SU-DHL-6 (cell line): ENCODE results near the gene AGRP.
A peak's percentile ranks its signal among the peaks of the same experiment; 100 is the strongest.
"Not testable (repeated sequence)": the region's sequence is repeated elsewhere in the genome, so short reads cannot be mapped to it uniquely, and the experiment has no call there.

Experiments
- H2AFZ ChIP-seq: fragments of 200-600 bp; sonication (generic); 2 replicates; pipeline ENCODE4 v1.6.1; 2014; ENCODE audit warnings: low read depth, mild to moderate bottlenecking, moderate library complexity, mixed read lengths, antibody characterized with exemption, low read length; ENCODE audit not compliant: severe bottlenecking
- H3F3A ChIP-seq: fragments of 200-600 bp; shearing (Covaris generic); 2 replicates; pipeline ENCODE4 v1.6.0; 2016; ENCODE audit warnings: antibody characterized with exemption, mild to moderate bottlenecking; ENCODE audit not compliant: insufficient read depth
- H3K27ac ChIP-seq: fragments of 200-600 bp; sonication (generic); 2 replicates; pipeline ENCODE4 v1.5.1; 2016; ENCODE audit warnings: low read depth, mild to moderate bottlenecking, low read length, moderate library complexity, mixed read lengths
- H3K27me3 ChIP-seq: fragments of 200-600 bp; sonication (generic), shearing (Covaris generic); 2 replicates; pipeline ENCODE4 v1.6.0; 2014; ENCODE audit warnings: mild to moderate bottlenecking, low read length
- H3K36me3 ChIP-seq: fragments of 200-600 bp; sonication (generic); 2 replicates; pipeline ENCODE4 v1.6.1; 2014; ENCODE audit warnings: mild to moderate bottlenecking, low read length, mixed read lengths
- H3K4me2 ChIP-seq: fragments of 300-600, 200-600 bp; shearing (Covaris generic), sonication (generic); 2 replicates; pipeline ENCODE4 v1.6.0; 2014; ENCODE audit warnings: low read length, low read depth, mild to moderate bottlenecking; ENCODE audit not compliant: poor library complexity, severe bottlenecking
- H3K4me3 ChIP-seq: fragments of 200-600 bp; sonication (generic); 2 replicates; pipeline ENCODE4 v1.5.1; 2014; ENCODE audit warnings: antibody characterized with exemption, low read length, mild to moderate bottlenecking, mixed read lengths; ENCODE audit not compliant: insufficient read depth, poor library complexity, severe bottlenecking
- H3K79me2 ChIP-seq: fragments of 200-600 bp; sonication (generic); 2 replicates; pipeline ENCODE4 v1.6.1; 2014; ENCODE audit warnings: mild to moderate bottlenecking, low read length, moderate library complexity; ENCODE audit not compliant: insufficient read depth
- H3K9ac ChIP-seq: fragments of 200-600 bp; sonication (generic); 2 replicates; pipeline ENCODE4 v1.7.0; 2014; ENCODE audit warnings: mild to moderate bottlenecking, low read length
- H3K9me2 ChIP-seq: fragments of 200-600 bp; sonication (generic); replicated peaks from 2 replicates; pipeline ENCODE4 v1.6.1; 2014; ENCODE audit warnings: low read length; ENCODE audit not compliant: insufficient read depth
- H3K9me3 ChIP-seq: fragments of 200-600 bp; sonication (generic); 2 replicates; pipeline ENCODE4 v1.6.1; 2014; ENCODE audit warnings: low read length, mixed read lengths; ENCODE audit not compliant: insufficient read depth
- H4K20me1 ChIP-seq: fragments of 200-600 bp; sonication (generic); 2 replicates; pipeline ENCODE4 v1.6.1; 2014; ENCODE audit warnings: low read depth, mild to moderate bottlenecking, antibody characterized with exemption, low read length, moderate library complexity, mixed read lengths
- CTCF ChIP-seq: fragments of 200-600 bp; sonication (generic); IDR thresholded peaks from one replicate; pipeline ENCODE4 v1.5.1; 2017; ENCODE audit warnings: antibody characterized with exemption, mild to moderate bottlenecking, low read length, moderate library complexity; ENCODE audit not compliant: insufficient read depth, poor library complexity, severe bottlenecking
- EZH2phosphoT487 ChIP-seq: fragments of 200-600 bp; sonication (generic), shearing (Covaris generic); conservative IDR thresholded peaks from 2 replicates; pipeline ENCODE4 v1.6.1; 2018; ENCODE audit warnings: mild to moderate bottlenecking, antibody characterized with exemption, low read length, moderate library complexity, mixed read lengths

Gene AGRP

GRCh38 chr16:67499106-67499505, 15.8 kb upstream of the AGRP start:
- Histone ChIP-seq H3K27me3 (no peaks in the 10 kb centered on the region), H3K4me2 (no peak overlapping the region), H4K20me1 (no peaks in the 10 kb centered on the region), H3F3A (0 out of 2 replicates have a peak, but pooled peaks cover 2% of the 10 kb centered on the region), H3K79me2 (no peaks in the 10 kb centered on the region), H3K9ac (no peak overlapping the region), H3K9me3 (no peaks in the 10 kb centered on the region), H3K27ac (no peak overlapping the region), H2AFZ (no peak overlapping the region), H3K36me3 (no peaks in the 10 kb centered on the region), H3K9me2 (no peaks in the 10 kb centered on the region), H3K4me3 (no peak overlapping the region)
- TF ChIP-seq CTCF (no peak), EZH2phosphoT487 (no peak)

GRCh38 chr16:67490335-67491096, 7.2 kb upstream of the AGRP start:
- Histone ChIP-seq H3K9me2 (no peaks in the 10 kb centered on the region), H3F3A (peaks cover 28% of the 10 kb centered on the region), H3K9me3 (no peaks in the 10 kb centered on the region), H3K4me2 (no peak overlapping the region), H2AFZ (no peak overlapping the region), H3K27me3 (no peaks in the 10 kb centered on the region), H3K36me3 (no peaks in the 10 kb centered on the region), H3K9ac (no peak overlapping the region), H3K27ac (no peak overlapping the region), H3K4me3 (no peak overlapping the region), H4K20me1 (no peaks in the 10 kb centered on the region), H3K79me2 (no peaks in the 10 kb centered on the region)
- TF ChIP-seq CTCF (no peak), EZH2phosphoT487 (no peak)

- H3K27ac ChIP-seq: peak overlapping the region; percentile 80
- no peaks in the 10 kb centered on the region for H4K20me1 ChIP-seq
- no peak overlapping the region for H3K4me3 ChIP-seq
- no peaks in the 10 kb centered on the region for H3K27me3 ChIP-seq
- H3K9ac ChIP-seq: peak overlapping the region; percentile 29
- H3K79me2 ChIP-seq: no peaks in the 10 kb centered on the region
- no peak overlapping the region for H2AFZ ChIP-seq
- H3K9me3 ChIP-seq: no peaks in the 10 kb centered on the region
- peaks cover 28% of the 10 kb centered on the region for H3F3A ChIP-seq
- H3K36me3 ChIP-seq: no peaks in the 10 kb centered on the region
- H3K4me2 ChIP-seq: peak overlapping the region; percentile 41
- TF ChIP-seq EZH2phosphoT487 (no peak), CTCF (no peak)
- no peaks in the 10 kb centered on the region for H3K9me2 ChIP-seq
Measured at GRCh38 chr16:67489401-67490083, 6.2 kb upstream of the AGRP start.

- H2AFZ ChIP-seq, H3K9ac ChIP-seq, H3K36me3 ChIP-seq, H3K9me2 ChIP-seq, H3K4me2 ChIP-seq, H3K27me3 ChIP-seq, H3K9me3 ChIP-seq, H3K4me3 ChIP-seq, H4K20me1 ChIP-seq: not testable (repeated sequence)
- H3K79me2 ChIP-seq: peaks cover 13% of the 10 kb centered on the region
- peaks cover 24% of the 10 kb centered on the region for H3F3A ChIP-seq
- peak overlapping the region; percentile 53 for H3K27ac ChIP-seq
Measured at GRCh38 chr16:67487561-67487960, 4.2 kb upstream of the AGRP start.
